Transverse colon (tissue), 3 donors: ENCODE results near the gene THOP1.

Experiments
- CTCF ChIP-seq, 5 experiments: fragments of 200-600 bp in 3 of 5; fragments of 450-650 bp in 2 of 5; sonication (generic) in 3 of 5; IDR thresholded peaks; 1 replicate in 2 of 5; 2 replicates in 3 of 5; pipeline ENCODE4 v1.5.1; 2016 to 2017; ENCODE audit warnings: antibody characterized with exemption in 5 of 5, inconsistent platforms in 3 of 5, mild to moderate bottlenecking in 2 of 5, moderate library complexity in 1 of 5
- POLR2A ChIP-seq: fragments of 450-650 bp; IDR thresholded peaks from one replicate; pipeline ENCODE4 v1.6.1; 2016; ENCODE audit warnings: antibody characterized with exemption, mild to moderate bottlenecking, moderate library complexity

GRCh38 chr19:2767688-2768087, 17.6 kb upstream of the THOP1 start:
- TF ChIP-seq POLR2A (no peak), CTCF (IDR thresholded peaks at IDR 0.05) (no peak)
